Measurements from ENCODE around the gene COL3A1.
A peak's percentile ranks its signal among the peaks of the same experiment; 100 is the strongest.

COL3A1 gene

GRCh38 chr2:188957646-188958045 lies 16.5 kb upstream of the COL3A1 start:
- no peaks in the 10 kb centered on the region for H3K4me1 ChIP-seq (ENCODE audit: control insufficient read depth in 2 of 2, insufficient read depth in 2 of 2, low read length in 2 of 2)
- H3K9me3 ChIP-seq (ENCODE audit: control insufficient read depth in 2 of 2, low read length in 2 of 2): no peaks in the 10 kb centered on the region
- no peaks in the 10 kb centered on the region for H3K36me3 ChIP-seq (ENCODE audit: control insufficient read depth in 2 of 2, insufficient read depth in 2 of 2, low read length in 2 of 2)
- no peak overlapping the region for H3K9ac ChIP-seq (ENCODE audit: low read depth in 1 of 2, low read length in 2 of 2)
- H3K27ac ChIP-seq (ENCODE audit: low read depth in 2 of 2, low read length in 2 of 2): no peak overlapping the region
- H3K27me3 ChIP-seq (ENCODE audit: control insufficient read depth in 2 of 2, insufficient read depth in 2 of 2, low read length in 2 of 2): no peaks in the 10 kb centered on the region
- no peak overlapping the region for H3K4me3 ChIP-seq (ENCODE audit: low read length in 2 of 2)

DNA sequence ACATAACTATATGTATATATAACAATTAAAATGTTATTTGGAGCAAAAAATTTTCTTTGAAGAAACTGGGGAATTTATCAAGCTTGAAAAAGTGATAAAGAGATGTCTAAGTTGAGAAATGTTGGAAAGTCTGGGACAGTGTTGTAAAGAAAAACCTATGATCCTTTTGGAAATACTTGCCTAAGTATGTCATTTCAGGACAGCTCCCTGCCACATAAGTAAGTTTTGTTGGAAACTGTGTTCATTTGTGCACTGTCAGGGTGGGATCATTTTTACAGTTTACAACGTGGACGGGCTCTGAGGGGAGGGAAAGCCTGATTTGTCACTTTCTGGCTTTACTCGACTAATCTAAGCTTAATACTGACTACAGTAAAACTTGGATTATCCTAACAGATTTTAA lies 10.4 kb upstream of the COL3A1 start:
- Histone ChIP-seq H3K9me3 (ENCODE audit: control insufficient read depth in 2 of 2, low read length in 2 of 2) (no peaks in the 10 kb centered on the region), H3K36me3 (ENCODE audit: control insufficient read depth in 2 of 2, insufficient read depth in 2 of 2, low read length in 2 of 2) (no peaks in the 10 kb centered on the region), H3K27ac (ENCODE audit: low read depth in 2 of 2, low read length in 2 of 2) (no peak overlapping the region), H3K27me3 (ENCODE audit: control insufficient read depth in 2 of 2, insufficient read depth in 2 of 2, low read length in 2 of 2) (no peaks in the 10 kb centered on the region), H3K9ac (ENCODE audit: low read depth in 1 of 2, low read length in 2 of 2) (no peak overlapping the region), H3K4me3 (ENCODE audit: low read length in 2 of 2) (no peak overlapping the region), H3K4me1 (ENCODE audit: control insufficient read depth in 2 of 2, insufficient read depth in 2 of 2, low read length in 2 of 2) (no peaks in the 10 kb centered on the region)

DNA sequence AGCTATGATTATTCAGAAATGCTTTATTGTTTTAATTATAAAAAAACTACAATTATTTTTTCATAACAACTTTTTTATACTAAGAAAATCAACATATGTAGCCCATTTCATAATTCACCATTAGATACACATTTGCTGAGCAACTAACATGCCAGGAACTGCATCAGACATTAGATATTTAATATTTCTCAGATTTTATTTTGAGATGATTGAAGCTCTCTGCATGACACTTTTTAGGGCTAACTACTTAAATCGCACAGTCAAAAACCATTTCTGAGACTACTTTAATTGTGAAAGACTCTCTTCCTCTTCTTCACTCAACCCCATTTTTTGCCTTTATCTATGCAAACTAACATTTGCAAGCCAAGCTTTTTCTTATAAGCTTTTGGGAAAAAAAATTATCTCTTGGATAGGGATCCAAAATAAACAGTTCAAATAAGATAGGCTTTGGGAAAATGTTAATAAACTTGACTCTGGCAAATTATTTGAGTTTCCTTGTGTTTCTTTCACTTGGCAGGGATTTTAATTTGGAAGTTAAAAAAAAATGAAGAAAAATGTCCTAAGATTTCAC lies 9.1 kb upstream of the COL3A1 start:
- Histone ChIP-seq H3K27me3 (ENCODE audit: control insufficient read depth in 2 of 2, insufficient read depth in 2 of 2, low read length in 2 of 2) (no peaks in the 10 kb centered on the region), H3K4me1 (ENCODE audit: control insufficient read depth in 2 of 2, insufficient read depth in 2 of 2, low read length in 2 of 2) (peaks cover 0 to 2% of the 10 kb centered on the region in 2 donors), H3K36me3 (ENCODE audit: control insufficient read depth in 2 of 2, insufficient read depth in 2 of 2, low read length in 2 of 2) (no peaks in the 10 kb centered on the region), H3K4me3 (ENCODE audit: low read length in 2 of 2) (no peak overlapping the region), H3K27ac (ENCODE audit: low read depth in 2 of 2, low read length in 2 of 2) (no peak overlapping the region), H3K9me3 (ENCODE audit: control insufficient read depth in 2 of 2, low read length in 2 of 2) (no peaks in the 10 kb centered on the region), H3K9ac (ENCODE audit: low read depth in 1 of 2, low read length in 2 of 2) (no peak overlapping the region)

DNA sequence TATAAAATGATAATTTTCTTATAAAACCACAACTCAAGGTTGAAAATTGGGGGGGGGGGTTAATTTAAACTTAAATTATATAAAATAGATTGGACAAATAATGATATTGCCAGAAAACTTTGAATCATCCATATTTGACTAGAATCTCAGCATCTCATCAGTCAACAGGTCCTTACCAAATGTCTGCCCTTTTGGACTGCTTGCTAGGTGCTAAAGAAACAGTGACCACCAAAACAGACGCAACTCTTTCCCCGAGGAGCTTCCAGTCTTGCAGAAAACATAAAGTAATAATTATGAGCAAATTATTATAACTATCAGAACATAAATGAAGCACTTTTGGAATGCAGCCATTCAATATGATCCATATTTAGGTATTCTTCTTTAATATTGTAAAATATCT lies 8.6 kb upstream of the COL3A1 start:
- peaks cover 0 to 2% of the 10 kb centered on the region in 2 donors for H3K4me1 ChIP-seq (ENCODE audit: control insufficient read depth in 2 of 2, insufficient read depth in 2 of 2, low read length in 2 of 2)
- H3K4me3 ChIP-seq (ENCODE audit: low read length in 2 of 2): no peak overlapping the region
- no peaks in the 10 kb centered on the region for H3K36me3 ChIP-seq (ENCODE audit: control insufficient read depth in 2 of 2, insufficient read depth in 2 of 2, low read length in 2 of 2)
- H3K27me3 ChIP-seq (ENCODE audit: control insufficient read depth in 2 of 2, insufficient read depth in 2 of 2, low read length in 2 of 2): no peaks in the 10 kb centered on the region
- no peaks in the 10 kb centered on the region for H3K9me3 ChIP-seq (ENCODE audit: control insufficient read depth in 2 of 2, low read length in 2 of 2)
- no peak overlapping the region for H3K27ac ChIP-seq (ENCODE audit: low read depth in 2 of 2, low read length in 2 of 2)
- no peak overlapping the region for H3K9ac ChIP-seq (ENCODE audit: low read depth in 1 of 2, low read length in 2 of 2)

GRCh38 chr2:188966079-188966571 lies 8.0 kb upstream of the COL3A1 start:
- no peaks in the 10 kb centered on the region for H3K27me3 ChIP-seq (ENCODE audit: control insufficient read depth in 2 of 2, insufficient read depth in 2 of 2, low read length in 2 of 2)
- no peak overlapping the region for H3K4me3 ChIP-seq (ENCODE audit: low read length in 2 of 2)
- H3K36me3 ChIP-seq (ENCODE audit: control insufficient read depth in 2 of 2, insufficient read depth in 2 of 2, low read length in 2 of 2): no peaks in the 10 kb centered on the region
- no peak overlapping the region for H3K9ac ChIP-seq (ENCODE audit: low read depth in 1 of 2, low read length in 2 of 2)
- peaks cover 0 to 2% of the 10 kb centered on the region in 2 donors for H3K4me1 ChIP-seq (ENCODE audit: control insufficient read depth in 2 of 2, insufficient read depth in 2 of 2, low read length in 2 of 2)
- peak overlapping the region; percentile 12 to 15 for H3K27ac ChIP-seq (ENCODE audit: low read depth in 2 of 2, low read length in 2 of 2)
- H3K9me3 ChIP-seq (ENCODE audit: control insufficient read depth in 2 of 2, low read length in 2 of 2): no peaks in the 10 kb centered on the region

- no peak overlapping the region for H3K9ac ChIP-seq (ENCODE audit: low read depth in 1 of 2, low read length in 2 of 2)
- no peak overlapping the region for H3K27ac ChIP-seq (ENCODE audit: low read depth in 2 of 2, low read length in 2 of 2)
These were observed 7.3 kb upstream of the COL3A1 start for GRCh38 chr2:188966728-188967440.

DNA sequence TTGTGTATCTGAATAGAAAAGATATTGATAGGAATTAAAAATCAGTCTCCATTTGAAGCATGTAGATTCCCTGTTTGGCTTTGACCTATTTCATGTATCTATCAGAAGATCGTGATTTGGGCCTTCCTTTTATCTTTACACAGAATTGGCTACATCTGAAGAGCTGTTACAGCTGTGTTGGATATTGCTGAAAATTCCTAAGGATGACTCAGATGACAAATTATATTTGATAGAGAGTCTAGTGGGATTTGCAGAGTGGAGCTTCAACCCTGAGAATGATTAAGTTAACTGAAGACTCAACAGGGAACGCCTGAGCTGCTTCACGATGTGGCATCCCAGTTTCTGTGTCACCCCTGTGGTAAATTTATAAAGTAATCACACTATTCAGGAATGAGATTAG lies 4.9 kb upstream of the COL3A1 start:
- Histone ChIP-seq H3K9ac (ENCODE audit: low read depth in 1 of 2, low read length in 2 of 2) (no peak overlapping the region), H3K4me1 (ENCODE audit: control insufficient read depth in 2 of 2, insufficient read depth in 2 of 2, low read length in 2 of 2) (peaks cover 0 to 2% of the 10 kb centered on the region in 2 donors), H3K36me3 (ENCODE audit: control insufficient read depth in 2 of 2, insufficient read depth in 2 of 2, low read length in 2 of 2) (no peaks in the 10 kb centered on the region), H3K9me3 (ENCODE audit: control insufficient read depth in 2 of 2, low read length in 2 of 2) (no peaks in the 10 kb centered on the region), H3K27me3 (ENCODE audit: control insufficient read depth in 2 of 2, insufficient read depth in 2 of 2, low read length in 2 of 2) (no peaks in the 10 kb centered on the region), H3K4me3 (ENCODE audit: low read length in 2 of 2) (peak overlapping the region in 1 of 2 donors; percentile 17), H3K27ac (ENCODE audit: low read depth in 2 of 2, low read length in 2 of 2) (peak overlapping the region in 1 of 2 donors; percentile 29)

More at GRCh38 chr2:188966728-188967440, 7.3 kb upstream of the COL3A1 start:
- Histone ChIP-seq H3K4me1 (ENCODE audit: control insufficient read depth in 2 of 2, insufficient read depth in 2 of 2, low read length in 2 of 2) (peaks cover 0 to 2% of the 10 kb centered on the region in 2 donors), H3K27me3 (ENCODE audit: control insufficient read depth in 2 of 2, insufficient read depth in 2 of 2, low read length in 2 of 2) (no peaks in the 10 kb centered on the region), H3K36me3 (ENCODE audit: control insufficient read depth in 2 of 2, insufficient read depth in 2 of 2, low read length in 2 of 2) (no peaks in the 10 kb centered on the region), H3K9me3 (ENCODE audit: control insufficient read depth in 2 of 2, low read length in 2 of 2) (no peaks in the 10 kb centered on the region), H3K4me3 (ENCODE audit: low read length in 2 of 2) (no peak overlapping the region)

- peaks cover 0 to 2% of the 10 kb centered on the region in 2 donors for H3K4me1 ChIP-seq (ENCODE audit: control insufficient read depth in 2 of 2, insufficient read depth in 2 of 2, low read length in 2 of 2)
- no peak overlapping the region for H3K27ac ChIP-seq (ENCODE audit: low read depth in 2 of 2, low read length in 2 of 2)
- no peaks in the 10 kb centered on the region for H3K27me3 ChIP-seq (ENCODE audit: control insufficient read depth in 2 of 2, insufficient read depth in 2 of 2, low read length in 2 of 2)
- no peak overlapping the region for H3K4me3 ChIP-seq (ENCODE audit: low read length in 2 of 2)
- no peaks in the 10 kb centered on the region for H3K9me3 ChIP-seq (ENCODE audit: control insufficient read depth in 2 of 2, low read length in 2 of 2)
- no peak overlapping the region for H3K9ac ChIP-seq (ENCODE audit: low read depth in 1 of 2, low read length in 2 of 2)
- H3K36me3 ChIP-seq (ENCODE audit: control insufficient read depth in 2 of 2, insufficient read depth in 2 of 2, low read length in 2 of 2): no peaks in the 10 kb centered on the region
These were observed 4.5 kb upstream of the COL3A1 start for GRCh38 chr2:188969651-188970050.

GRCh38 chr2:188970211-188970610 lies 4.0 kb upstream of the COL3A1 start:
- no peak overlapping the region for H3K9ac ChIP-seq (ENCODE audit: low read depth in 1 of 2, low read length in 2 of 2)
- no peak overlapping the region for H3K4me3 ChIP-seq (ENCODE audit: low read length in 2 of 2)
- H3K9me3 ChIP-seq (ENCODE audit: control insufficient read depth in 2 of 2, low read length in 2 of 2): no peaks in the 10 kb centered on the region
- H3K36me3 ChIP-seq (ENCODE audit: control insufficient read depth in 2 of 2, insufficient read depth in 2 of 2, low read length in 2 of 2): no peaks in the 10 kb centered on the region
- no peak overlapping the region for H3K27ac ChIP-seq (ENCODE audit: low read depth in 2 of 2, low read length in 2 of 2)
- peaks cover 0 to 2% of the 10 kb centered on the region in 2 donors for H3K4me1 ChIP-seq (ENCODE audit: control insufficient read depth in 2 of 2, insufficient read depth in 2 of 2, low read length in 2 of 2)
- H3K27me3 ChIP-seq (ENCODE audit: control insufficient read depth in 2 of 2, insufficient read depth in 2 of 2, low read length in 2 of 2): no peaks in the 10 kb centered on the region

GRCh38 chr2:188971432-188971861 lies 2.7 kb upstream of the COL3A1 start:
- Histone ChIP-seq H3K4me1 (ENCODE audit: control insufficient read depth in 2 of 2, insufficient read depth in 2 of 2, low read length in 2 of 2) (peaks cover 0 to 2% of the 10 kb centered on the region in 2 donors), H3K27ac (ENCODE audit: low read depth in 2 of 2, low read length in 2 of 2) (peak overlapping the region in 1 of 2 donors; percentile 22), H3K4me3 (ENCODE audit: low read length in 2 of 2) (no peak overlapping the region), H3K36me3 (ENCODE audit: control insufficient read depth in 2 of 2, insufficient read depth in 2 of 2, low read length in 2 of 2) (no peaks in the 10 kb centered on the region), H3K9ac (ENCODE audit: low read depth in 1 of 2, low read length in 2 of 2) (no peak overlapping the region), H3K9me3 (ENCODE audit: control insufficient read depth in 2 of 2, low read length in 2 of 2) (no peaks in the 10 kb centered on the region), H3K27me3 (ENCODE audit: control insufficient read depth in 2 of 2, insufficient read depth in 2 of 2, low read length in 2 of 2) (no peaks in the 10 kb centered on the region)

Data from mucosa of rectum (tissue), 2 donors.